Uterus (tissue), 2 donors: Measurements from ENCODE around the gene METTL6.

Experiments
- CTCF ChIP-seq, 4 experiments: fragments of 200-600 bp in 2 of 4; fragments of 450-650 bp in 2 of 4; sonication (generic) in 2 of 4; IDR thresholded peaks; one replicate each; pipeline ENCODE4 v1.5.1; 2016 to 2019; ENCODE audit warnings: antibody characterized with exemption in 4 of 4, mild to moderate bottlenecking in 2 of 4, moderate library complexity in 1 of 4
- POLR2A ChIP-seq, 2 donors: fragments of 450-650 bp; IDR thresholded peaks; one replicate each; pipeline ENCODE4 v1.6.1; 2016; ENCODE audit warnings: antibody characterized with exemption in 2 of 2, mild to moderate bottlenecking in 1 of 2, moderate library complexity in 1 of 2

GRCh38 chr3:15470261-15470660 lies 42.9 kb upstream of the METTL6 start:
- TF ChIP-seq CTCF (IDR thresholded peaks at IDR 0.05) (no peak), POLR2A (IDR thresholded peaks at IDR 0.05) (no peak)
